Activated CD8-positive, alpha-beta memory T cell treated with anti-CD3 and anti-CD28 coated beads, Interleukin-2, amount 50 U/mL, for 48 hours (primary cell): ENCODE results near the gene MYO15B.

Source experiments
- DNase-seq: peaks from one replicate; pipeline ENCODE4 v3.0.0-alpha.2; 2020

MYO15B gene

DNA sequence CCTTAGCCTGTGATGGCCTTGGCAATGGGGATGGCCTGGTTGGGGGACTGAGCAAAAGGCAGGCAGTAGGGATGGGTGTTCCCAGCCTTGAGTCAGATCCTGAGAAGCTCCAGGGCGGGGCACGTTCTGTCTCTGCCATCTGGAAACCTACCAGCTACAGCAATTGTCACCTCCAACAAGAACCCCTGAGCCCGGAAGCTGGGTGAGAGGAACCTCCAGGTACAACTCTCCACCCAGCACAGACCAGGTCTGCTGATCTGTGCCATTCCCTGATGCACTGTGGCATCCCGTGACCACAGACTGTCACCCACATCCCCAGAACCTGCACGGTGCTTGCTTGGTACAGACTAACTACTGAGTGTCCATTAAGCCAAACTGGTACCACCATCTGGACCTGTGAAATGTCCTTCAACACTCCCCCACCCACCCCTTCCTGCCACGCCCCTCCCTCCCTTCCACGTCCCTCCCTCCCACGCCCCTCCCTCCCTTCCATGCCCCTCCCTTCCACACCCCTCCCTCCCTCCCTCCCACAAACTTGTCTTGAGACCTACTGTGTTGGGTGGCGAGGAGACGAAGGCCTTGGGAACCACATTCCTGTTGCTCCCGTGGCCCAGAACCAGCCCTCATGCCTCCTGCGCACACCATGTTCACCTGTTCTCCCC lies 16.6 kb downstream of the MYO15B start:
- no peak for DNase-seq

DNA sequence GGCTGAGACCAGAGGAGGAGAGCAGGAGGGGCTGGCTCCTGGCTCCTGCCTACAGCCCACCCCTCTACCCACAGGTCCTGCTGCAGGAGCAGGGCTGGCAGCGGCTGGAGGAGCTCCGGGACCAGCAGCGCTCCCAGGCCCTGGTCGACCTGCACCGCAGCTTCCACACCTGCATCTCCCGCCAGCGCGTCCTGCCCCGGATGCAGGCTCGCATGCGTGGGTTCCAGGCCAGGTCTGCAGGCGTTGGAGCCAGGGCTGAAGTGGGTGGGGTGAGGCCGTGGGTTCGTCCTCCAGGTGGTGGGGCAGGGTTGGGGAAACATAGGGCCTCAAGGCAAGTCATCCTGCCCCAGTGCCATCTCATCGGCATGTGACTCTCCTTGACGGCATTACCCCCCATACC lies 18.2 kb downstream of the MYO15B start:
- DNase-seq = no peak

DNA sequence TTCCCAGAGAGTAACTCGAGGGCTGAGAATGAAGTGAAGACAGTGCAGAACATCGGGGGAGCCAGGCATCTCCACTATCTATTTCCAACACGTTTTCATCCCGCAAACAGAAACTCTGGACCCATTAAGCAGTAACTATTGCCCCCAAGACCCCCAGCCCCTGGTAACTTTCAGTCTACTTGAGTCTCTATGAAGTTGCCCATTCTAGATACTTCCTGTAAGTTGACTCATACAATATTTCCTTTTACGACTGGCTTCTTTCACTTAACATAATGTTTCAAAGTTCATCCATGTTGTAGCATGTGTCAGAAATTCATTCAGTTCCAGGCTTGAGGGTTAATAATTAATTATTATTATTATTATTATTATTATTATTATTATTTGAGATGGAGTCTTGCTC lies 19.5 kb downstream of the MYO15B start:
- no peak for DNase-seq

DNA sequence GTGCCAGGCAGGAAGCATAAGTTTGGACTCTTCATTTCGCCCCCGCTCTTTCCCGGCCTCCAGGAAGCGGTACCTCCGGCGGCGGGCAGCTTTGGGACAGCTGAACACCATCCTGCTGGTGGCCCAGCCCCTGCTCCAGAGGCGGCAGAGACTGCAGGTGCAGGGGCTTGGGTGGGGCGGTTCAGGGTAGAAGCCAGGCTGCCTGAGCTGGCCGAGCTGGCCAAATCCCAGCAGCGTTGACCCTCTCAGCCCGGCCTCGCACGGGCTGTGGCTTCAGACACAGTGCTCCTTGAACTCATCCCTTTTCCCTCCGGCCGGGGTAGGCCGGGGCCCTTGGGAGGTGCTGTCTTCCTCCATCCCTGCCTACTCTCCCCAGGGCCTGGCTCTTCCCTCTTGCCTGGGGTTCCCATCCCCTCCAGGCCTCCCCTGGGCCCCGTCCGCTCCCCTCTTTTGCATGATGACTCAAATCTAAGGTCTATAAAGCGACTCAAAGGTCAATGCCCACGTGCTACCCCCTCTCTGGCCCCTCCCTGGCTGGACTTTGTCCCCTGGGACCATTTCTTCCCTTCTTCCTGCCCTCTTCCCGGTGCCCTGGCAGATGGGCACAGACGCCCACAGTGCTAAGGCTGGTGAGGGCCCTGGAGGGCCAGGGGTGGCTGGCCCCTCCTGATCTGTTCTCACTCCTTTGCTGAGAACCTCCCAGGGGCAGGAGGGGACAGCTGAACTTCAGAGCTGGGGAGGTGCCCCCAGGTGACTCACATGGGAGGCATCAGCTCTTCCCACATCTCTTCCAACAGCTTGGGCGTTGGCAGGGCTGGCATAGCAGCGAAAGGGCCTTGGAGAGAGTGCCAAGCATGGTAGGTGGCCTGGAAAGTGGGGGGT lies 22.7 kb downstream of the MYO15B start:
- DNase-seq = no peak

DNA sequence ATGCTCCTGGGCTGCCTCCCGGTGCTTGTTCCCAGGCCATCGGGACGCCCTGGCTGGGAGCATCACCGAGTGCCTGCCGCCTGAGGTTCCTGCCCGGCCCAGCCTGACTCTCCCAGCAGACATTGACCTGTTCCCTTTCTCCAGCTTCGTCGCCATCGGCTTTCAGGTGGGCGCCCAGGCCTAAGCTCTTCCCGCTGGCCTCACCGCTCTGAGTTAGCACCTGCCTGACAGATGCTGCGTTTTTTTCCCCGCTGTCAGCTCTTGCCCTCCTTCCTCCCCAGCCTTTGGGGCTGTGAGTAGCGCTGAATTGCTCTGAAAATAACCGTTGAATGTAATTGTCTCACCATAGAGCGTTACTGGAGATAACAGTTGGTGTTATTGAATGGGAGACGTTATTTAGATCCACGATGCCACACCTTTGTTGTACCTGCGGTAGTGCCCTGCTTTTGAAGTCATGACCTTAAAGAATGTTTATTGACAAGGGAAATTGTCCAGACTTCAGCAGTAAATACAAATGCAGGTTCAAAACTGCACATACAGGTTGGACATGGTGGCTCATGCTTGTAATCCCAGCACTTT lies 24.3 kb downstream of the MYO15B start:
- no peak for DNase-seq

DNA sequence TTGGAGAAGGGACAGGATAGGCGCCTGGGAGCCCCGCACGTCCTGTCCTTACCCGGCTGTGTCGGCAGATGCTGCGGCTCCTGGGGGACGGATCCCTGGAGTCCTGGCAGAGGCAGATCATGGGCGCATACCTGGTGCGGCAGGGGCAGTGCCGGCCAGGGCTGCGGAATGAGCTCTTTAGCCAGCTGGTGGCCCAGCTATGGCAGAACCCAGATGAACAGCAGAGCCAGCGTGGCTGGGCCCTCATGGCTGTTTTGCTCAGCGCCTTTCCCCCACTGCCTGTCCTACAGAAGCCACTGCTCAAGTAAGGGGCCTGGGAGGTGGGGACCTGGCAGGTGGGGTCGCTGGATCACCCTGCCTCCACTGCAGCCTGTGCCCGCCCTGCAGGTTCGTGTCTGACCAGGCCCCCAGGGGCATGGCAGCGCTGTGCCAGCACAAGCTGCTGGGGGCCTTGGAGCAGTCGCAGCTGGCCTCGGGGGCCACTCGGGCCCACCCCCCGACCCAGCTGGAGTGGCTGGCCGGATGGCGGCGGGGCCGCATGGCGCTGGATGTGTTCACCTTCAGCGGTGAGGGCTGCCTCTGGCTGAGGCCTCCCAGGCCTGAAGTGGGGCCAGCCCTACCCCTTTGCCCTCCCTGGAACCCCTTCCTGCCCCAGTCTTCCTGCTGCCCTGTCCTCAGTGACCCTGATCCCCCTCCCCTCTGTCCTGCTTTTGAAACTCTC lies 25.5 kb downstream of the MYO15B start:
- DNase-seq = no peak

DNA sequence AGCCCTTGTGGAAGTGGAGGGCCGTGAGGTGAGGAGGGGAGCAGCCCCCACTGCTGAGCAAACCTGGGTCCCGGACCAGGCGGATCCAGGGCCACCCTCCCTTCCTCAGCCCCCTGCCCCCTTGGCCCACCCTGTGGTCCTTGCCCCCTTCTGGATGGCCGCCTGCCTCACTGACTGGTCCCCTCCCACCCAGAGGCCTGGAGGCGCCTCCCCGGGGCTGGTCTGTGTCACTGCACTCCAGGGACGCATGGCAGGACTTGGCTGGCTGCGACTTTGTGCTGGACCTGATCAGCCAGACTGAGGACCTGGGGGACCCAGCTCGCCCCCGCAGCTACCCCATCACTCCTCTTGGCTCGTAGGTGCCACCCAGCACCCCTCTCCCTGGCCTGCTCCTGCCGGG lies 26.4 kb downstream of the MYO15B start:
- no peak for DNase-seq

DNA sequence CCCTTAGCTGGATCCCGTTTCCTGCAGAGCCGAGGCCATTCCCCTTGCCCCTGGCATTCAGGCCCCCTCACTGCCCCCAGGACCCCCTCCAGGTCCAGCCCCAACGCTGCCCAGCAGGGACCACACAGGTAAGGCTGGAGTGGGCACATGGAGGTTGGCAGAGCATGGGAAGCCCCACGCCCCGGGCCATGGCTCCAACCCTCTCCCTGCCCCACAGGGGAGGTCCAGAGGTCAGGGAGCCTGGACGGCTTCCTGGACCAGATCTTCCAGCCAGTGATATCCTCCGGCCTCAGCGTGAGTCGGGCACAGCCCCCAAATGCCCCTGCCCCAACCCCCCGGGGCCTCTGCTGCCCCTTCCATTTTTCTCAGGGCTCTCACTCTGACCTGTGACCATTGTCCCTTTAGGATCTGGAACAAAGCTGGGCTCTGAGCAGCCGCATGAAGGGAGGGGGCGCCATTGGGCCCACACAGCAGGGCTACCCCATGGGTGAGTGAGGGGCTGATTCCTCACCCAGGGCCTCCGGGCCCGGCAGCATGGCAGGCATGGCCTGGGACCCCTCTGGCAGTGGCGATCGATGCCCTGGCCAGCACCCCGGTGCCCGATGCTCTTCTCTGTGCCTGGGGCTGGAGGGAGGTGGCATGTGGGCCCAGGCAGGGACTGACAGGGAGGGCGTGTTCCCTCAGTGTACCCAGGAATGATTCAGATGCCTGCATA lies 27.1 kb downstream of the MYO15B start:
- DNase-seq = no peak

DNA sequence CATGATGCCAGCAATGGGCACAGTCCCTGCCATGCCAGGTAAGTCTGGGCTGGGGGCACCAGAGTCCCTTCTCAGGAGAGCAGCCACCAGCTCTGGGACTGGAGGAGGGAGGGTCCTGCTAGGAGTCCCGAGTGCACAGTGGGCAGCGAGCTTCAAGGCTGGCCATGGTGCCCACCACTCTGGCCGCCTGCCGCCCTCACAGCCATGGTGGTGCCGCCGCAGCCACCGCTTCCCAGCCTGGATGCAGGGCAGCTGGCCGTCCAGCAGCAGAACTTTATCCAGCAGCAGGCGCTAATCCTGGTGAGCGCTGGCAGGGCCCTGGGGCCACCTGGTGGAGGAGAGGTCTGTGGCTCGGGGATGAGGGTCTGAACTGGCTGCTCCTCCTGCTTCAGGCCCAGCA lies 27.7 kb downstream of the MYO15B start:
- no peak for DNase-seq

DNA sequence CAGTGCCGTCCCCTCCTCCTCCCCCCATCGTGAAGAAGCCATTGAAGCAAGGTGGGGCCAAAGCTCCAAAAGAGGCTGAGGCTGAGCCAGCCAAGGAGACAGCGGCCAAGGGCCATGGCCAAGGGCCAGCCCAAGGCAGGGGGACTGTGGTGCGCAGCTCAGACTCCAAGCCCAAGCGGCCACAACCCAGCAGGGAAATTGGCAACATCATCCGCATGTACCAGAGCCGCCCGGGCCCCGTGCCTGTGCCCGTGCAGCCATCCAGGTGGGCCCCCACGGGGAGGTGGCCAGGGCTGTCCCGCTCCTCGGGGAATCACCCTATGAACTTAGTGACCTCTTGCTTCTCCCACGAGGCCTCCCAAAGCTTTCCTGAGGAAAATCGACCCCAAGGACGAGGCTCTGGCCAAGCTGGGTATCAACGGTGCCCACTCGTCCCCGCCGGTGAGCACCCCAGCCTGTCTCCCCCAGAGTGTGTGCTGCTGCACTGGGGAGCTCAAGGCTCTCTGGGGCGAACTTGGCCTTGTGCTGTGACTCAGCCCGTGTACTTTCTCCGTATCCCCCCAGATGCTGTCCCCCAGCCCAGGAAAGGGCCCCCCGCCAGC lies 29.0 kb downstream of the MYO15B start:
- no peak for DNase-seq

DNA sequence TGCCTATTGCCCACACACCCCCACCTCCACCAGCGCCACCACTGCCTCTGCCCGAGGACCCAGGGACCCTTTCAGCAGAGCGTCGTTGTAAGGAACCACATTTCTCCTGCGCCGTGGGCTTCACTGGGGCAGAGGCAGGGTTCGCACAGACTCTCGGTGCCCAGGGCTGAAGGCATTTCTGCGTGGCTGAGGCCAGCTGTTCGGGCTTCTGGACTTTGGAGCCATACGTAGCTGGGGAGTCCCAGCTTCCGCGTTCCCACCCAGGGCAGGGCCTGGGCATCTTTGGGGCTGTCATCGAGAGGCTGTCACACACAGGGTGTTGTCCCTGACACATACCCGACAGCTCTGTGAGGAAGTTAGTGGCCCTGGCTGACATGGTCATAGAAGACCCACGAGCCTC lies 29.6 kb downstream of the MYO15B start:
- no peak for DNase-seq

DNA sequence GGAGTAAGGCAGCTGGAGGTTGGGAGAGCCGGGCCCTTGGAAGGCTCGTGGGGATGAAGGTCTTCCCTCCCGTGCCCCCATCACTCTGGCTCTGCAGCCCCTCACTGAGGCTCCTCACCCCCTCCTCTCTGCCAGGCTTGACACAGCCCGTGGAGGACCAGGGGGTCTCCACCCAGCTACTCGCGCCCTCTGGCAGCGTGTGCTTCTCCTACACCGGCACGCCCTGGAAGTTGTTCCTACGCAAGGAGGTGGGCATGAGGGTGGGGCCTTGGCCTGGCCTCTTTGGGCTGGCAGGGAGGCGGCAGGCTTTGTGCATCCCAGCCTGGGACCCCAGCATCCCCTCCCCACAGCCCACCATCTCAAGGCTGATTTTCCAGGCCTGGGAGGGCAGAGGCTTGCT lies 30.1 kb downstream of the MYO15B start:
- no peak for DNase-seq

DNA sequence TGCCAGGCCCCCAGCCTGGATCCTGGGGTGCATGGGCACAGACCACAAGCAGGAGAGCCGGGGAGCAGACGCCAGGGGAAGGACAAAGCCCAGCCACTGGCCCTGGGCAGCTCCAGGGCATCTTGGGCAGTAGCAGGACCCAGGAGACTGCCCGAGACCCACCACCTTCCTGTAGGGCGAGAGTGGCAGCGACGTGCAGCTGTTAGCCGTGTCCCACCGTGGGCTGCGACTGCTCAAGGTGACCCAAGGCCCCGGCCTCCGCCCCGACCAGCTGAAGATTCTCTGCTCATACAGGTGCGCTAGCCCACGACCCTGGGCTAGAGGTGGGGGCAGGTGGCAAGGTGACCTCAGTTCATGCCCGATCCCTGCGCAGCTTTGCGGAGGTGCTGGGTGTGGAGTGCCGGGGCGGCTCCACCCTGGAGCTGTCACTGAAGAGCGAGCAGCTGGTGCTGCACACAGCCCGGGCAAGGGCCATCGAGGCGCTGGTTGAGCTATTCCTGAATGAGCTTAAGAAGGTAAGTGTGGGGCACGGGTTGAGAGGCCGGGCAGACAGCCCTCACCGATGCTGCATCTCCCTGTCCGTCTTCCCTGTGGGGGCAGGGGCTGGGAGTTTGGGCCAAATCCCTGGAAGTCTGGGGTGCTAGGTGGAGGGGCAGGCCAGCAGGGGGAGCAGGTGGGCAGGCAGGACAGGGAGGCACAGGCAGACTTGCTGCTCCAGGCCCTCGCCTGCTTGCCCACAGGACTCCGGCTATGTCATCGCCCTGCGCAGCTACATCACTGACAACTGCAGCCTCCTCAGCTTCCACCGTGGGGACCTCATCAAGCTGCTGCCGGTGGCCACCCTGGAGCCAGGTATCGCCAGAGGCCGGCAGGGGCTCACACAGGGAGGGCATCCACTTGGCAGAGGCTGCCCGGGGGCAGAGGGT lies 32.2 kb downstream of the MYO15B start:
- no peak for DNase-seq

DNA sequence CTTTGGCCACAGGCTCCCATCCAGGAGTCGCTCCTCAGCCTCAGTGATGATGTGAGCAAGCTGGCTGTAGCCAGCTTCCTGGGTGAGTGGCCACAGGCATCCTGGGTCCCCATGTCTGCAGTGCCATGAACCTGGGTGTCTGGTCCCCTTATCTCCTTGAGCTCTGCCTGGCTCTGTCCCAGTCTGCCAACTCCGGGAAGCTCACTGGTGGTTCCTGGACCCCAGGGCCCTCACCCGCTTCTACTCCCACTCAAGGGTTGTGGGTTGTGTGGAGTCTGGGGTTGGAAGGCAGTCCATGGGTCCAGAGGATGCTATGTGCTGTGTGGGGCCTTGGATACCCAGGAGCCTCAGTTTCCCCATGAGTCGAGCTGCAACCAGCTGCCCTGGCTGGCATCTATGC lies 33.9 kb downstream of the MYO15B start:
- DNase-seq = no peak

DNA sequence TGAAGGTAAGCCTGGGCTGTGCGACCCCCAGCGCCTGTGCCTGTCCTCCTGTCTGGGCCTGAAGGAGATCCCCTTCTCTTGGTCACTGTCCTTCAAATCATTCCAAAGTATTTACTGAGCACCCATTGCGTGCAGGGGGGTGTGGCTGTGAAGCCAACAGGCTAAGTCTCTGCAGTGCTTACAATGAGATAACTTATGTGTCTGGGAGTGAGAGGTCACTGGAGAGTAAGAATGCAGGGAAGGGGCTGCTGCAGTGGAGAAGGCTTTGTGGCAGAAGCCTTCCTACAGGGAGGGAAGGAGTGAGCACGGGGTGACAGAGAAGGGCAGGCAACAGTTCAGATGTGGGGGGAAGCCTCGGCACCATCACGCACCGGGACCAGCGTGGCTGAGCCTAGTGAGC lies 34.5 kb downstream of the MYO15B start:
- DNase-seq = no peak

DNA sequence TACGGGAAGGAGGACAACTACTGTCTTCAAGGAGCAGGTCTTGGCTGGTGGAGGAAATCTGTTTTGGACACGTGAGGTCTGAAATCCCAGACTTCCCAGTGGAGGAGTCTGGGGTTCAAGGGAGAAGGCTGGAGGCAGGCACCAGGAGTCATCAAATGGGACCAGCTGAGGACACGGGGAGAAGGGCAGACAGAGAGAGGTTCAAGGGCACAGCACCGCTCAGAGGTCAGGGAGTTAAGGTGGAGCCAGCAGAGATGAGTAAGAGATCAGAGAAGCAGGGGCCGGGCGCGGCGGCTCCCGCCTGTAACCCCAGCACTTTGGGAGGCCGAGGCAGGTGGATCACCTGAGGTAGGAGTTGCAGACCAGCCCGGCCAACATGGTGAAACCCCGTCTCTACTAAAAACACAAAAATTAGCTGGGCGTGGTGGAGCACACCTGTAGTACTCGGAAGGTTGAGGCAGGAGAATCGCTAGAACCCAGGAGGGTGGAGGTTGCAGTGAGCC lies 35.2 kb downstream of the MYO15B start:
- DNase-seq = no peak

DNA sequence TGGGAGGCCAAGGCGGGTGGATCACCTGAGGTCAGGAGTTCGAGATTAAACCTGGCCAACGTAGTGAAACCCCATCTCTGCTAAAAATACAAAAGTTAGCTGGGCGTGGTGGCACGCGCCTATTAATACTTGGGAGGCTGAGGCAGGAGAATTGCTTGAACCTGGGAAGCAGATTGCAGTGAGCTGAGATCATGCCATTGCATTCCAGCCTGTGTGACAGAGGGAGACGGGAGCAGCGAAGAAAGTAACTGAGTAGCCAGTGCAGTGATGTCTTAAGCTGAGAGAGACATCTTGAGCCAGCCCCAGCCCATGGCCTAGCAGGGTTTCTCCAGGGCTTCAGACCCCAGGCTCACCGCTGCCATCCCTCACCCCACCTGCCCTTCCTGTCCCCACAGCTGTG lies 35.8 kb downstream of the MYO15B start:
- DNase-seq = no peak

DNA sequence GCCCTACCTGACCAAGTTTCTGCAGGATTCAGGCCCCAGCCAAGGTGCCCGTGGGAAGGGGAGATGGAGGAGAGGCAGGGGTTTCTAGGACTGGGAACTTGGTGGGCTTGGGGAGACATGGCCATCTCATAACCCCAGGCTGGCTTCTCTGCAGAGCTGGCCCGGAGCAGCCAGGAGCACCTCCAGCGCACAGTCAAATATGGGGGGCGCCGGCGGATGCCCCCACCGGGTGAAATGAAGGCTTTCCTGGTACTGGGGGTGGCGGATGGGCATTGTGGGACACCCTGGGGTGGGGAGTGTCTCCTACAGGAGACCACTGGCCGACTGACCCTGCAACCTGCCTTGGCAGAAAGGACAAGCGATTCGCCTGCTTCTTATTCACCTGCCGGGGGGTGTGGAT lies 36.4 kb downstream of the MYO15B start:
- no peak for DNase-seq

DNA sequence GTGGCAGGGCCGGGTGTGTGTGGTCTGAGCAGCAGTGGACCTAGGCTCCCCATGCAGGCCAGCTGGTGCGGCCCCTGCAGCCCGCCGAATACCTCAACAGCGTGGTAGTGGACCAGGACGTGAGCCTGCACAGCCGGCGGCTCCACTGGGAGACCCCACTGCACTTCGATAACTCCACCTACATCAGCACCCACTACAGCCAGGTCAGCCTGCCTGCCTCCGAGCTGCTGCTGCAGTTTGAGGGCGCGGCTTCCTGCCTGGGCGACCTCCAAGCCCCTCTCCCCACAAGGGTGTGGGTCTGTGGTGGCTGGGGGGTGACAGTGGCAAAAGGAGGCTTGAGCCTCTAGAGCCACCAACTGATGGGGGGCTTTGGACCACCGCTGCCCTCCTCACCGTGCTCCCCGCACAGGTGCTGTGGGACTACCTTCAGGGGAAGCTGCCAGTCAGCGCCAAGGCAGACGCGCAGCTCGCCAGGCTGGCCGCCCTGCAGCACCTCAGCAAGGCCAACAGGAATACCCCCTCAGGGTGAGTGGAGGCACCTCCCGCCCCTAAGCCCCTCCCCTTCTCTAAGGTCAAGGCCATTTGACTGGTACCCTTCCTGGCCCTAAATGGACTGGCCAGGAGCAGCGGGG lies 37.2 kb downstream of the MYO15B start:
- DNase-seq = no peak

DNA sequence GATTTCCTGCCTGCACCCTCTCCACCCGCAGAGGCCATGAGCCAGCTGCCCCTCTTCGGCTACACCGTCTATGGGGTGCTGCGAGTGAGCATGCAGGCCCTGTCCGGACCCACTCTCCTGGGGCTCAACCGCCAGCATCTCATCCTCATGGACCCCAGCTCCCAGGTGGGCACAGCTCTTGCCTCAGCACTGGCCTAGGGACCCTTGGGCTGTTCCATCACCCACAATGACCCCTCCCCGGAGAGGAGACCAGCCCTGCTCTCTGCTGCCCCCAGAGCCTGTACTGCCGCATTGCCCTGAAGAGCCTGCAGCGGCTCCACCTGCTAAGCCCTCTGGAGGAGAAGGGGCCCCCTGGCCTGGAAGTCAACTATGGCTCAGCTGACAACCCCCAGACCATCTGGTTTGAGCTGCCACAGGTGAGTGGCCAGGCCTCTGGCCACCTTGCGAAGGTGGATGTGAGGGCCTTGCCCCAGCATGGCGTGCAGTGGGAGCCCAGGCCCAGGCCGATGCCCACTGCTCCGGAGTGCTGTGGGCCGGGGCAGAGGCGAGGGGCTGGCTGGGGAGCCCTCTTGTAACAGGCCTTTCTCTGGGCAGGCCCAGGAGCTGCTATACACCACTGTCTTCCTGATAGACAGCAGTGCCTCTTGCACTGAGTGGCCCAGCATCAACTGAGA lies 38.4 kb downstream of the MYO15B start:
- peak; percentile 64 for DNase-seq
